Putamen (tissue), 1 donor: ENCODE data around the gene APOBEC3H.

Source experiments
- DNase-seq: peaks from one replicate; pipeline ENCODE4 v3.0.0-alpha.2; 2016; ENCODE audit warnings: low spot score

APOBEC3H gene

DNA sequence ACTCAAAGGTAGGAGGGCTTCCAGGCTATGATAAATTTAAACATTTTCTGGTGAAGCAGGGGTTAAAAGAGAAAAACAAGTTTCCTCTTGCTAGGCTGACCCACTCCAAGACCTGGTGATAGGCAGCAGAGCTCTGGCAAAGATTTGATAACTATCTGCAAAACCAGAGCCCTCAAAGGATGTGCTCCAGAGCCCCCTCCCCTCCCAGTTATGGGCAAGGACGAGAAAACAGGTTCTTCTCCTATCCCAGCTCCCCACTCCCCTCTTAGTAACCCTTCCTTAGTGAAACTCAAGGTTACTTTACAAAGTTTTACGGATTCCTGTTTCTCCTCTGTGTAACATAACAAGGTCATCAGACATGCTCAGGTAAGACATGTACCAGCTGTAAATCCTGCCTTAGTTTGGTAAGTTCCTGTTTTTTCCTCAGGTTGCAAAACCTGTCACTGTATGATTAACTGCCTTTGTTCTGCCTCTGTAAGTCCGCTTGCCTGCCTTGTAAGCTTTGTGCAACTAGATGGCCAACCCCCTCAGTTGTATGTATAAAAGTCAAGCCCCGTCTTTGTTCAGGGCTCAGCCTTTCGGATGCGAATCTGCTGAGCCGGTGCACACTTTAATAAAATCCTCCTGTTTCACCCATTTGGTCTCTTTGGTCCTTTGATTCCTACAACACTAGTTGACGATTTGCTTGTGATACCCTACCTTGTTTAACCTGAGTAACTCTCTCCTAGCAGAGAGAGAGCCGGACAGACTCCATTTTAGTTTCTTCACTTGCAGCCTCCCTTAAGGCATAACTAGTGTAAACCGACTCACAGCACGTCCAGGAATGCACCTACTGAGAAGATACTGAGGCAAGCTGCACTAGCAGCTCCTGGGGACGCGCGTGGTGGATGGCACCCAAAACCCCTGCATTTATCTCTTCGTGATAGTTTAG is 13.9 kb downstream of the APOBEC3H start:
- DNase-seq, result no peak

DNA sequence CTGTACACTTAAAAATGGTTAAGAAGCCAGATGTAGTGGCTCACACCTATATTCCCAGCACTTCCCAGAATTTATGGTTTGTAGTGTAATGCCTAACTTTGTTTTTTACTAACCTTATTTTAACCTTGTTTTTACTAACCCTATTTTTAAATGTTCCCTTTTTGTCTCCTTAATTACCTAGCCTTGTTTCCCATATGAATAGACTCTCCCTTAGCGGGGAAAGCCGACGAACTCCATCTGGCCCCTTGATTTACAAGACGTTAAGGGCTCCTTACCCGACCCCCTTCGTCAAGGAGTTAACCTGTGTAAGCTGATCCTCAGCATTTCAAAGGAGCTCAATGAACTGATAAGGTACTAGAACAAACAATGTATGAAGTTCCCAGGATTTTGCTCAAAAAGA is 17.1 kb downstream of the APOBEC3H start:
- DNase-seq, result no peak

DNA sequence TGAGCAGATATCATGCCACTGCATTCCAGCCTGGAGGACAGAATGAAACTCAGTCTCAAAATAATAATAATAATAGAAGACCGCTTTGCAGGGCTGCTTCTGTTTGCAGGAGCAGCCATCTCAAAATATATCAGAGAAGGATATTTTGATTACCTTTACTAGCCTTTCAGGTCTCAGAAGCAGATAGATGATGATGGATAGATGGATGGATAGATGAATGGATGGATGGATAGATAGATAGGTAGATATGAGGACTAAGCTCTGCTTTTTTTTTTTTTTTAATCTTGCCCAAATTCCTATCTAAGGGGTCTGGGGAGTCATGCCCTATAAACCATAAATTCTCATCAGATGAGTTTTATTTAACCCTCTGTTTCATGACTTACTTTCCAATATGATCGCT is 18.5 kb downstream of the APOBEC3H start:
- DNase-seq, result no peak

DNA sequence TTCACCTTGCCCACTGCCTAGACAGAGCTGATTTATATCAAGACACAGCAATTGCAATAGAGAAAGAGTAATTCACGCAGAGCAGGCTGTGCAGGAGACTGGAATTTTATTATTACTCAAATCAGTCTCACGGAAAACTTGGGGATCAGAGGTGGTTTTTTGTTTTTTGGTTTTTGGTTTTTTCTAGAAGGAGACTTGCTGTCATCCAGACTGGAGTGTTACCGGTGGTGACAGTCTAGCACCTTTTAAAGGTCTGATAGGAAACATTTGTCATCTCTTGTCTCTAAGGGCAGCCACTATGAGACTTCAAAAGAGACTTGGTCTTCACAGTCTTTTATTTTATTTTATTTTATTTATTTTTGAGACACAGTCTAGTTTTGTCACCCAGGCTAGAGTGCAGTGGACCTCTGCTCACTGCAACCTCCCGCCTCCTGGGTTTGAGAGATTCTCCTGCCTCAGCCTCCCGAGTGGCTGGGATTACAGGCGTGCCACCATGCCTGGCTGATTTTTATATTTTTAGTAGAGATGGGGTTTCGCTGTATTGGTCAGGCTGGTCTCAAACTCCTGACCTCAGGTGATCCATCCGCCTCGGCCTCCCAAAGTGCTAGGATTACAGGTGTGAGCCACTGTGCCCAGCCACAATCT is 19.1 kb downstream of the APOBEC3H start:
- no peak for DNase-seq

DNA sequence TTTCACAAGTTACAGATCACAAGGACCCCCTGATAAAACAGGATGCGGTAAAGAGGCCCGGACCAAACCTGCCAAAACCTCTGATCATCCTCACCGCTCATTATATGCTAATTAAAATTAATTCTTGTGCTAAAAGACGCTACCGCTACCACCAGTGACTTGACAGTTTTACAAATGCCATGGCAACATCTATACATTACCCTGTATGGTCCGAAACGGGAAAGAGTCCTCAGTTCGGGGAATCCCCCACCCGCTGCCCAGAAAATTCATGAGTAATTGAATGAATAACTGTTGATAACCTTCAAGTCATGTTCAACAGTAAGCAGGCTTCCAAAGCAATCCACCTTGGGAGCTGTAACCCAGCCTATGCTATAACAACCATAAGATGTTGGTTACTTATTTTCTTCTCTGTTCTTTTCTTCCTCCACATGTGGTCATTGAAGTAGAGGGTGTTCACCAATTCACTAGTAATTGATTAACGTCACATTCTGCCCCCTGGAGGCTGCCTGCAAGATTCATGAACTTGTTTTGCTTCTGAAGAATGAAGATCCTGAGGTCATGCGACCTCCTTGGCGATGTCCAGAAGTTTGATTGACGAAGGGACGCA is 20.6 kb downstream of the APOBEC3H start:
- DNase-seq, result no peak

DNA sequence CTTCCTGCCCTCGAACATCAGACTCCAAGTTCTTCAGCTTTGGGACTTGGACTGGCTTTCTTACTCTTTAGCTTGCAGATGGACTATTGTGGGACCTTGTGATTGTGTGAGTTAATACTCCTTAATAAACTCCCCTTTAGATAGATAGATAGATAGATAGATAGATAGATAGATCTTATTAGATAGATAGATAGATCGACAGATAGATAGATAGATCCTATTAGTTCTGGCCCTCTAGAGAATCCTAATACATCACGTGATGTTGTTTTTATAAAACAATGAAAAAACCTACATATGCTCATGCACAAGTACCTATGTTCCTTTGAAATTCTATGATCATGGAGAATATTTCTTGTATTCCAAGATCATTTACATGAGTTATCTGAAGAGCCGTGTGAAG is 23.9 kb downstream of the APOBEC3H start:
- no peak for DNase-seq

DNA sequence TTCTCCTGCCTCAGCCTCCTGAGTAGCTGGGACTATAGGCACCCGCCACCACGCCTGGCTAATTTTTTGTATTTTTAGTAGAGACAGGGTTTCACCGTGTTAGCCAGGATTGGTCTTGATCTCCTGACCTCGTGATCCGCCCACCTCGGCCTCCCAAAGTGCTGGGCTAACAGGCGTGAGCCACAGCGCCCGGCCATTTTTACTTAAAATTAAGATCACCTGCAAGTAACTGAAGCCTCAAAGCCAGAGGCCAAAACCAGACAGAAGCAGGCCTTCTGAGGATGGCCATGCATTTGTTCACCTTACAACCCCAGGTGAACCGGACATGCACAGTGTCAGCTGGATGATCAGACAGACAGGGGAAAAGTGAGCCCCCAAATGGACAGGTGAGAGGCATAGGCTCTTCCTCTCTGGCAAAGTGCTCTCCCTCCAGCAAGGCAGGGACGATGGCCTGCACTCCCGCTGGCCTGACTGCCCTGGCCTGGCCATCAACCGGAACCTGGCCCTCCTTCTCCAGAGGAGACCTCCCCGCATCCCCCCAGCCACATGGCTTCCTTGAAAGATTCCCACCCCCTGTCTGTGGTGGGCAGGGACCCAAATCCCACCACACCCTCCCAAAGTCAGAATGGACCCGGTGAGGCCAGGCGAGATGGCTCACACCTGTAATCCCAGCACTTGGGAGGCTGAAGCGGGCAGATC is 25.9 kb downstream of the APOBEC3H start:
- DNase-seq, result no peak

DNA sequence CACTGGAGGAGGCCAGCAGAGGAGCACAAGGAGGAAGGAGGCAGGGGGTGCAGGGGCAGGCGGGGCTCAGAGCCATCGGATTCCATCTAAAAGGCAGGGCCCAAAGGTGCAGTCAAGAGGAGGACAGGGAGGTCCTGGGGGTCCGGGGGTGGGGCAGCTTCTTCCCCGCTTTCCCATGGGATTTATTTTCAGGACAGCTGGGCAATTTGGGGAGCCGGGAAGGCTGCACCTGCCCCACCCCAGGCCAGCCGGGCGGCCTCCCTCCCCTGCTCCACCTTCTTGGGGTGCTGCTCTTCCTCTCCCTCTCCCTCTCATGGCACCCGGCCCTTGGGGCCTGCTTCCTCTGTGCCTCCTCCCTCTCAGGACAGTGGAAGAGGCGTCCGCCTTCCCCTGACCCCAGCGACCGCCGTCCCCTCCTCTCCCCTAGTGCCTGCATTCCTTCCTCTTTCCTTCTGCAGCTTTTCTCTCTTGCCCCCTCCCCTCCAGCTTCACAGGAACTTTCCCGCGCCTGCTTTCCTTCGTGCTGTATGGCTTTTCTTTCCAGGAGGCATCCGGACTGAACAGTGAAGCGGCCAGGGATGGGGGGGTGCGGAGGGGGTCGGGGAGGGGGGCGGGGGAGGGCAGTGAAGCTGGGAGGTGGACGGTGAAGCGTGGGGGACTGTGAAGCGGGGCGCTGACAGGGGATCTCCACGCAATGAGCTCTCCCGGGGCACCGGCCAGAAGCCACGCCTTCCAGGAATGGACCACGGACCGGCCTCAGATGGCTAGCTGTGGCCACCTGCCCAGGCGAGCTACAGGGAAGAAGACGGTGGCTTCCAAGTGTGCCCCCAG is 26.9 kb downstream of the APOBEC3H start:
- no peak for DNase-seq

DNA sequence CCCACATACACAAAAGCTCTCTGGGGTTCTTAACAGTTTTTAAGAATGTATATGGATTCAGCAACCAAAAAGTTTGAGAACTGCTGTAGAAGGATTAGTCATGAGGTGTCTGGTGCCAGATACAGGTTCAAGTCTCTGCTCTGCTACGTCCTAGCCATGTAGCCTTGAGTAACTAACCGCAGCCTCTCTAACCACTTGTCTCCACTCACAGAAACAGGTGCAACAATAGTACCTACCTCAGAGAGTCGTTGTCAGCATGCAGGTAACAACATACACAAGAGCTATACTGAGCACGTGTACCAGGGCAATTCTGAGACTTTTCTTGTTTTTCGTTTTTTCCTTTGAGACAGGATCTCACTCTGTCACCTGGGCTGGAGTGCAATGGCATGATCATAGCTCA is 28.6 kb downstream of the APOBEC3H start:
- DNase-seq, result no peak

DNA sequence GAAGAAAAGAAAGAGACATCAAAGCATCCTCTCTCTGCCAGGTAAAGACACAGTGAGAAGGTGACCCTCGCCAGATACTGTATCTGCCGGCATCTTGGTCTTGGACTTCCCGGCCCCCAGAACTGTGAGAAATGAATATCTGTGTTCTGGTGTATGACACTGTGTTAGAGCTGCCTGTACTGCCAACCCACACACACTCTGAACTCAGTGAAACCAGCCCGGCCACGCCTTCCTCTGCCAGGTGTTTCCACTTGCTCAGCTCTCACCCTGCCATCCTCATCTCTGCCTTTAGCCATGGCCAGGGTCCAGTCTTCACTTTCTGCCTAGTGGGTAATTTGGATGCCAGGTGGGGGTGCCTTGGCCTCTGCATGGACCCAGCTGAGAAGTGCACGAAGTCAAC is 31.5 kb downstream of the APOBEC3H start:
- no peak for DNase-seq

DNA sequence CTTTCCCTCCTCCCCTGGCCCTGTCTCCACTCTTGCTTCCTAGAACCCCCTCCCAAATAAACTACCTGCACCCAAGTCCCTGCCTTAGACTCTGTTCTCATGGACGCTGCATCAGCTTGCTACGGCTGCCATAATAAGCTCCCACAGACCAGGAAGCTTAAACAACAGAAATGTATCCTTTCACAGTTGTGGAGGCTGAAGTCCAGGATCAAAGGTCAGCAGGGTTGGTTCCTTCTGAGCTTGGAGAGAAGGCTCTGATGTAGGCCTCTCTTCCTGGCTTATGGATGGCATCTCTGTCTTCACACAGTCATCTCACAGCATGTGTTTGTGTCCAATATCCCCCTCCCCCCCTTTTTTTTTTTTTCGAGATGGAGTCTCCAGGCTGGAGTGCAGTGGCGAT is 32.0 kb downstream of the APOBEC3H start:
- DNase-seq, result no peak

DNA sequence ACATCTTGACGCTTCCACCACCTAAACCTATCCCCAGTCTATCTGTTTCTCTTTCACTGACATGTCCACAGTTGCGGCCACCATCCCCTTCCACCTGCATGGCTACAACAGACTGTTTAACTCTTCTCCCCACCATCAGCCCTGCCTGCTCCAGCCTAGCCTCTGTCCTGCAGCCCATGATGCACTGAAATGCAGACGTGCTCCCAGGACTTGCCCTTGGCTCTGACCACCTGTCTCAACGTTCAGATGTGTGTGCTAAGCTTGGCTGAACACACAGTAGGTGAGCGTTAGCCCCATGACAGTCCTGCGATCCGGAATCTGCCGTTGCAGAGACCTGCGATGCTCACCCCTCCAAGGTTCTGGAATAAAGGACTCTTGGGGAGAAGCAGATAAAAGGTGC is 32.7 kb downstream of the APOBEC3H start:
- DNase-seq, result no peak

DNA sequence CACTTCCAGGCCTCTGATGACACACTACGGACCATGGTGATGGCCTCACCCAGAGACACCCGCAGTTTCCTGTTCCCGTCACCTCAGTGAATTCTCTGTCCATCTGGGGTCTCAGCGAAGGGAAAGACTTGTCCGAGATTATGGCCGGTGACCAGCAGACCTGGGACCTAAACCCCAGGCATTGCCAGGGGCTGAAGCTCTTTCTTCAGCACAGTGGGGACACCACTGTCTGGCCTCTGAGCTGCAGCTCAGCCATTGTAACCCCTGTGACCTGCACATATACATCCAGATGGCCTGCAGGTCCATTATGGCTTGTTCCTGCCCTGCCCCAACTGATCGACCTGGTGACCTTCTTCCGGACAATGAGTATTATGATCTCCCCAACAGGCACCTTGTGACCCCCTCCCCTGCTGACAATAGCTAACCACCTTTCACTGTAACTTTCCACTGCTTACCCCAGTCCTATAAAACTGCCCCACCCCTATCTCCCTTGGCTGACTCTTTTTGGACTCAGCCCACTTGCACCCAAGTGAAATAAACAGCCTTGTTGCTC is 33.2 kb downstream of the APOBEC3H start:
- no peak for DNase-seq

DNA sequence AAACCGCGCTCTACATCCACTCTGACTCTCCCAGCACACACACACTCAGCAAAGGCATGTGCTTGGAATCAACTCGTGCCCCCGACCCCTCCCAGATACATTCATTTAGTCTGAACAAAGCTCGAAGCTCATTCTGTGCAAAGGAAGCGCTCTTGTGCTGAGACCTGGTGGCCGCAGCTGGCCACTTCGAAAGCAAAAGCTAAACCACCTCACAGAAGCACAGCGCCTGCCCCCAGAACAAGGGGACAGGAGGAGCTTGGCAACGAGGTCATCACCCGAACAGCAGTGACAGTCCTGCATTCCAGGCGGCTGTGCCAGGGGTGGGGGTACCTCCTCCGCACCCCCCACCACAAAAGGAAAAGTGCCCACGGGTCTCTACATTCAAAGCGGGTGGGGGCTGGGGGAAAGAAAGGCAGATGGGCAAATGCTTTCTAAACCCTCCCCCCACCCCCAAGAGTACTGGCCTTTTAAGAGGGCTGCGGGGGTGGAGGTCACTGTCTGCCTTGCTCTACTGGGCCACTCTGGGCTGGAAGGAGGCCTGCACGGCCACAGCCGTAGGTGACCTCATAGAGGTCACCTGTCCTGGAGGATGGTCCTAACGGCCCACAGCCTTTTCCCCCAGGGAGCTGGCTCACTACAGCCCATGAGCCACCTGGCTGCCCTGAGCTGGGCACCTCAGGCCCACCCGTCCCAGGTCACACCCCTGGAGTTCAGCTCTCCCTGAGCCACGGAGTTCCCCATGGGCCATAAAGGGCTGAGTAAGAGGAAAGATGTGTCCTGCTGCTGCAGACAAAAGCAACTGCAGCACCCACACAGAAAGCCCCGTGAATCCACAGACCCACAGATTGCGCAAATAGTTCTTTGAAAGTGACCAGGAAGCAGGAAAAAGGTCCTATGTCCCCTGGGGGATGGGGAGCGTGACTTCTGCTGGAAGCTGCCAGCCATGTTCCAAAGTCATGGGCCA is 34.1 kb downstream of the APOBEC3H start:
- no peak for DNase-seq

DNA sequence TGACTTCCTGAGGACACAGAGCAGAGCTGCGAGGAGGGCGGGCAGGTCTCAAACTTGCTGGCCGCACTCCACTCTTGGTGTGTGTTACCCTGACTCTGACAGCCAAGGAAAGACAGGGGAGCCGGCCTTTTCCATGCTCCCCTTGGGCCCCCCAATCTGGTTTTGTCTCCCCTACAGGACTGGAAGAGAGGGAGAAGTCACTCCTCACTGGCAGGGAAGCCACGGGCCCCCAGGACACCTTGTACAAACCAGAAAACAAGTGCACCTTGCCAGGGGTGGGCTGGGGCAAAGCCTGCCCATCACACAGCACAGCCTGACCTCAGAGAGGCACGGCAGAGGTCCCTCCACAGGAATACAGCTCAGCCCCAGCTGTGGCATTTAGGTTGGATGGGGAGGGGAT is 35.2 kb downstream of the APOBEC3H start:
- no peak for DNase-seq

DNA sequence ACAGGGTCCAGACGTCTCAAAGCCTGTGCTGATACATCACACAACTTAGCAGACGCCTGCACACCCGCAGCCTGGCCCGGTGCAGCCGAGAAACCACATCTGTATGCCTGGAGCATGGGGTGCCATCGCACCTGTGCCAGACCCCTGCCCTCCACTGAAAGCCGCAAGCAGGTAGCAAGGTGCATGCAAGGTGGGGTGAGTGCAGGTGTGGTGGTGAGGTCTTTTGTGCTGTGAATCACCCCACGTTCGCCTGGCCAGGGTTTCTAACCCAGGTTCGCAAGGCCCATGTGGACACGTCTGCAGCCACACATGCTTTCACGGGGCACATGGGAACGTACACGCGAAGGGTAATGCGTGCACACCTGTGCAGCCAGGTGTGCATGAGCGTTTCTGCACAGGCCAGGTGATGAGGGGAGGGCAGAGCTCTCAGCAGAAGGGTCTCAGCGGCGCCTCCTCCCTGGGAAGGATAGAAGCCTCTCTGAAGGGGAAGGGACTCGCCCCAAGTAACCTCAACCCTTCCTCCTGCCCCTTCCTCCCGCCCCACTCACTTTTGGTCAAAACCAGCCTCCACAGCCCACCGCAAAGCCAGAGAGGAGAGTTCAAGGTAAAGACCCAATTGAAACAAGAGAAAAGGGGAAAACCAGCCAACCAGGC is 36.0 kb downstream of the APOBEC3H start:
- DNase-seq, result no peak

DNA sequence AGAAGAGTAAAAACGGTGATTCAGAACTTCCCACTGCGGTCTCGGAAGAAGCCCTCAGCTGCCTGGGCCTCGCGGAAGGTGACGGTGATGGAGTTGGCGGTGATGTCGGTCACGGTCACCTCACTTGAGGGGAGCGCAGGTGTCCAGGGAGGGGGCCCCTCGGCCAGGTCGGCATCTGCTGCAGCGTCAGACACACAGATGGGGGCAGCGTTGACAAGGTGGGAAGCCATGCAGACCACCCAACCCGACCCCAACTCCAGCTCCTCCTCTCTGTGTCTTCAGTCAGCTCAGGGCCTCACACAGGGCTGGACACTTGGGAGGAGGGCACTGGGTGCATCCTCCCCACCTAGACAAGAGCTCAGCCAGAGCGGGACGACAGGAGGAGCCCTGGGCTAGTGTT is 36.8 kb downstream of the APOBEC3H start:
- no peak for DNase-seq

DNA sequence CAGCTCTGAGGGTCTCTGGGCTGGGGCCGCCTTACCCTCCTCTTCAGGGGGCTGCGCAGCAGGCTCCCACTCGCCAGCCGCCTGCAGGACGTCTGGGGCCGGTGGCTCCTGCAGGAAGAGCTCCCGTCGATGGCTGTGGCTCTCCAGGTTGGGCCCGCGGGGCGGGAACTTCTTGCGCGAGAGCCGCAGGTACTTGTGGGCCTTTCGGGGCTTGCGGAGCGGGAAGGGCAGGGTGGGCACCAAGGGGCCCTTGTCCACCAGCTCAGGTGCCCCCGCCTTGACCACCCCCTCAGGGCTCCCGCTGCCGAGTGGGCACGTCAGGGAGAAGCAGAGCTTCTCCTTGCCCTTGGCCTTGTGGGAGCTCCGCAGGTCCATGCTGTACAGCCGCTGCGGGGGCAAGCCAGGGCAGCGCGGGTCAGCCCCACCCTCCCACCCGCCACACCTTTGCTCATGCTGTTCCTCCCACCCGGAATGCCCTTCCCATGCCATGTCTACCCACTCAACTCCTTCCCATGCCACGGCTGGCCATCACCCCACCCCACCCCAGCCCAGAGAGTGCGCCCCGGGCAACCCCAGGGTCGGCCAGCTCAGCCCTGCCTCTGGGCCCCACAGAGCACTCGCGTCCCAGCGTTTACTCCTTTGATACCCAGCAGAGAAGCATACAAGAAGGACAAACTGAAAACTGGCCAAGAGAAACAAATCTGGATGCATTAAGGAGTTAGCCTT is 37.5 kb downstream of the APOBEC3H start:
- DNase-seq, result no peak
